ENCODE data around the gene PPP1R36.
"Not testable (repeated sequence)": the region's sequence is repeated elsewhere in the genome, so short reads cannot be mapped to it uniquely, and the experiment has no call there.

- not testable (repeated sequence) for TF ChIP-seq CTCF, POLR2A (IDR thresholded peaks at IDR 0.05)
Observed at GRCh38 chr14:64558216-64558615, 8.5 kb downstream of the PPP1R36 start.

All from body of pancreas (tissue), 4 donors.